Heart right ventricle (tissue), 16 donors: ENCODE data around the gene THSD7B. TPM values are rescaled to one million over a fixed set of nuclear protein-coding genes. Genes with fewer than 3 reads are reported as not detected.

Experiments
- ATAC-seq, 8 donors: fragments of 200-7000 bp; cut with Tn5 transposase; one replicate each; pipeline ENCODE4 v1.9.1; 2020; ENCODE audit warnings: mild to moderate bottlenecking in 8 of 8, moderate library complexity in 8 of 8, moderate number of reproducible peaks in 1 of 8
- DNase-seq, 2 donors: peaks; one replicate each; pipeline ENCODE4 v3.0.0-alpha.2; 2020
- H3K27ac ChIP-seq, 10 donors: fragments of 200-600 bp; sonication (generic) in 2 of 10; one replicate each; pipeline versions ENCODE4 v1.5.0 to v1.8.0; 2020 to 2022; ENCODE audit warnings: mild to moderate bottlenecking in 3 of 10
- H3K27me3 ChIP-seq, 7 donors: fragments of 200-600 bp; one replicate each; pipeline ENCODE4 v1.8.0; 2021 to 2022; ENCODE audit warnings: mild to moderate bottlenecking in 2 of 7
- H3K36me3 ChIP-seq, 9 donors: fragments of 200-600 bp; sonication (generic) in 1 of 9; one replicate each; pipeline versions ENCODE4 v1.5.0 to v1.8.0; 2020 to 2022; ENCODE audit warnings: mild to moderate bottlenecking in 2 of 9
- H3K4me1 ChIP-seq, 9 donors: fragments of 200-600 bp; sonication (generic) in 1 of 9; one replicate each; pipeline versions ENCODE4 v1.5.0 to v1.8.0; 2020 to 2022; ENCODE audit warnings: mild to moderate bottlenecking in 4 of 9
- H3K4me3 ChIP-seq, 10 donors: fragments of 200-600 bp; sonication (generic) in 2 of 10; one replicate each; pipeline versions ENCODE4 v1.5.0 to v1.8.0; 2020 to 2022; ENCODE audit warnings: mild to moderate bottlenecking in 7 of 10, moderate library complexity in 2 of 10
- H3K9me3 ChIP-seq, 11 donors: fragments of 200-600 bp in 10 of 11; sonication (generic) in 2 of 11; one replicate each; pipeline versions ENCODE4 v1.5.0 to v1.8.0; 2013 to 2022; ENCODE audit warnings: mild to moderate bottlenecking in 2 of 11, control low read depth in 1 of 11, moderate library complexity in 1 of 11
- WGBS, 2 donors: extraction: QIAGEN DNeasy Blood & Tissue Kit; methylation state at CpG; one replicate each; pipeline ENCODE4 v1.1.7; 2013; ENCODE audit warnings: inconsistent platforms in 1 of 2; 5-methylcytosine and 5-hydroxymethylcytosine counted together
- intact Hi-C, 10 donors: fragments of 100-400 bp; cut with DNase I; formaldehyde crosslinking; loops; one replicate each; pipeline versions ENCODE4 v1.11.1 to v1.14.2; 2022
- polyA plus RNA-seq, 2 donors: library from polyadenylated mRNA; stranded (reverse); fragments of 200-250 nt; gene quantifications; one replicate each; pipeline ENCODE4 v1.2.3, GENCODE V29; 2013
- total RNA-seq, 10 donors: library from RNA; stranded (reverse); fragmentation: NEBNext Ultra II Directional in 3 of 10; extraction: Animal tissue kit (Norgen Biotek cat#: 25700) in 3 of 10; gene quantifications; one replicate each; pipeline versions ENCODE4 v1.2.1 to v1.2.4, GENCODE V29; 2021 to 2023
- TF ChIP-seq, protein P1 (sequence below), 9 donors: fragments of 200-600 bp; sonication (generic) in 2 of 9; IDR thresholded peaks; one replicate each; pipeline versions ENCODE4 v1.5.0 to v1.8.0; 2021 to 2022; ENCODE audit warnings: antibody characterized with exemption in 9 of 9, mild to moderate bottlenecking in 5 of 9, moderate library complexity in 1 of 9
- donor health status: Arrhythmogenic right ventricular cardiomyopathy.
- donor health status: ischemic (EF 13 %, LVEDD 7.1; RV severe dilation, severe dysfunction).
- donor health status: healthy with polysubstance abuse.
- donor health status: DM: no; HTN: yes; CAD: no.
- donor health status: DM: no; HTN: no; CAD: no.
- donor health status: ischemic (EF 25% LVEDD 6.9; RV normal size, moderate dysfunction).
- donor health status: ischemic (EF 25% LVEDD 5.7; RV mildly dilated, moderate dysfunction).
- donor health status: healthy.
- donor health status: DM: yes; HTN: yes; CAD: no.
- donor health status: Ischemic cardiomyopathy.
- donor health status: ischemic (EF 35%, LVEDD 5.7; RV mildly dilated, moderate dysfunction).
- donor health status: nonischemic (EF 11% LVEDD 7.7; RV severe dilation, severe dysfunction).
- donor health status: DM: yes; HTN: yes; CAD: no.
- donor health status: PGD.
- donor health status: ischemic (EF 29% LVEDD 5.4; RV normal size, mild dysfunction).
- donor health status: nonischemic (EF 23%, LVEDD 6.1; RV moderate dilation, normal function).

THSD7B gene
- total and polyA plus RNA-seq, 12 donors, result 0.01 to 0.39 (median 0.18) TPM

DNA sequence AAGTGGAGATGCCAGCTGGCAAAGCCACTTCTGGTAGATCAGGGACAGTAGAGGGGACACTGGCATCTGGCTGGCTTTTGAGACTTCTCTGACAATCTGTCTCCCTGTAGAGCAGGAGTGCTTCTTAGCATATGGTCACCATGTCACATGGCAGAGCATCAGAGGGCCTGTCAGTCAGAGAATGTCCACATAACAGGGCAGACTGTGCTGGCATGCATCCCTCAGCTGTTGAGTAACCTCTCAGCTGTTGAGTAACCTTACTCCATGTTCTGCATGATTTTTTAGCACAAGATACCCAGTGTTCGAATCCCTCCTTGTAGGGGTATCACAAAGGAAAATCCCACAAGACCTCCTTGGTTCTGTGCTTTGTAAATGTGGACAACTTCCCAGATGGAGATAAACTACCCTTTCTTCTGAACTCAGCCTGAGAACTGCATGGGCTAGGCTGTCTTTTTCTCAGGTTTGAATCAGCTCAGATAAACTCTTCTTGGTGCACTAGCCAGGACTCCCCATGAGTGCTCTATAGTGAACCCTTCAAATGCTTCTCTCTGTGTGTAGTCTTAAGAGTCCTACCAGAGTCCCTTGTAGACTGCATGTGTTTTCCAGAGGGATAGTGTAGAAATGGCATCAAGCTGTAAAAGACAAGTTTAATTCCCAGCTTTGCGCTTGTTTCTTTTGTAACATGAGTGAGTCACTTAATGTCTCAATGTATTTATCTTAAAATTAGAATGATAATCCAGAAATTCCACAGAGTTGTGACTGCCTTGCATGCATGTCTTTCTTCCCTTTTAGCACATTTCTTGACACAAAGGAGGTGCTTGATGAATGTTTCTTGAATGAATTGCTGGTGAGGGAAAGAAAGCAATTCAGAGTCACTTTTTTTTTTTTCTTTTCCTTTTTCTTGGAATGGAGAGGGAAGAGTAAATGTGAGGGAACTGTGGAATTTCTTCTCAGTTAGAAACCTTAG, 756.6 kb downstream of the THSD7B start:
- no peak for DNase-seq
- WGBS, 2 donors, result 79 to 80% methylated on average over 2 of the region's 2 CpGs
- TF ChIP-seq, protein P1, sequence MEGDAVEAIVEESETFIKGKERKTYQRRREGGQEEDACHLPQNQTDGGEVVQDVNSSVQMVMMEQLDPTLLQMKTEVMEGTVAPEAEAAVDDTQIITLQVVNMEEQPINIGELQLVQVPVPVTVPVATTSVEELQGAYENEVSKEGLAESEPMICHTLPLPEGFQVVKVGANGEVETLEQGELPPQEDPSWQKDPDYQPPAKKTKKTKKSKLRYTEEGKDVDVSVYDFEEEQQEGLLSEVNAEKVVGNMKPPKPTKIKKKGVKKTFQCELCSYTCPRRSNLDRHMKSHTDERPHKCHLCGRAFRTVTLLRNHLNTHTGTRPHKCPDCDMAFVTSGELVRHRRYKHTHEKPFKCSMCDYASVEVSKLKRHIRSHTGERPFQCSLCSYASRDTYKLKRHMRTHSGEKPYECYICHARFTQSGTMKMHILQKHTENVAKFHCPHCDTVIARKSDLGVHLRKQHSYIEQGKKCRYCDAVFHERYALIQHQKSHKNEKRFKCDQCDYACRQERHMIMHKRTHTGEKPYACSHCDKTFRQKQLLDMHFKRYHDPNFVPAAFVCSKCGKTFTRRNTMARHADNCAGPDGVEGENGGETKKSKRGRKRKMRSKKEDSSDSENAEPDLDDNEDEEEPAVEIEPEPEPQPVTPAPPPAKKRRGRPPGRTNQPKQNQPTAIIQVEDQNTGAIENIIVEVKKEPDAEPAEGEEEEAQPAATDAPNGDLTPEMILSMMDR (IDR thresholded peaks at IDR 0.05), result no peak
- intact Hi-C loops, result no loop called here
- no peak overlapping the region for H3K4me3 ChIP-seq
- no peaks in the 10 kb centered on the region for H3K36me3 ChIP-seq
- H3K27me3 ChIP-seq, result no peaks in the 10 kb centered on the region
- no peak overlapping the region for H3K27ac ChIP-seq
- ATAC-seq, result no peak
- H3K9me3 ChIP-seq, result peaks cover 0 to 7% (median 0%) of the 10 kb centered on the region in 11 donors
- no peaks in the 10 kb centered on the region for H3K4me1 ChIP-seq

DNA sequence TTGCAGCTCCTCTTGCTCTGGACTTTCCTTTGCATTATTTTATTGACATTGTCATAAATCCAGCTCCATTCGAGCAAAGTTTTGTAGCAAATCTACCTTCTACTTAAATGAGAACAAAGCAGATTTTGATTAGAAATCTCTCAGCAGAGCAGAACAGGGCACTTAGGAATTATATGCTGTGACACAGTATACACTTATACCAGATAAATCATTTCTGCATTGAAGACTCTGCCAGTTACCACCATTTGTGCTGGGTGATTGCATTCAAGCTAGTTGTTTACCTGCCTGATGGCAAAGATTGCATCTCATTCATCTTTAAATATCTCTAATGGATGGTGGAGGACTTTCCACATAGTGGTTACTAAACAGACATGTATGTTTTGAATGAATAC, 757.3 kb downstream of the THSD7B start:
- no peaks in the 10 kb centered on the region for H3K27me3 ChIP-seq
- intact Hi-C loops, result no loop called here
- ATAC-seq (no peak), DNase-seq (no peak)
- H3K4me3 ChIP-seq, result no peak overlapping the region
- peaks cover 0 to 7% (median 0%) of the 10 kb centered on the region in 11 donors for H3K9me3 ChIP-seq
- H3K27ac ChIP-seq, result no peak overlapping the region
- H3K36me3 ChIP-seq, result no peaks in the 10 kb centered on the region
- WGBS, 2 donors, result 82% methylated on average over 1 of the region's 1 CpG
- TF ChIP-seq, protein P1 (IDR thresholded peaks at IDR 0.05), result no peak
- no peaks in the 10 kb centered on the region for H3K4me1 ChIP-seq

DNA sequence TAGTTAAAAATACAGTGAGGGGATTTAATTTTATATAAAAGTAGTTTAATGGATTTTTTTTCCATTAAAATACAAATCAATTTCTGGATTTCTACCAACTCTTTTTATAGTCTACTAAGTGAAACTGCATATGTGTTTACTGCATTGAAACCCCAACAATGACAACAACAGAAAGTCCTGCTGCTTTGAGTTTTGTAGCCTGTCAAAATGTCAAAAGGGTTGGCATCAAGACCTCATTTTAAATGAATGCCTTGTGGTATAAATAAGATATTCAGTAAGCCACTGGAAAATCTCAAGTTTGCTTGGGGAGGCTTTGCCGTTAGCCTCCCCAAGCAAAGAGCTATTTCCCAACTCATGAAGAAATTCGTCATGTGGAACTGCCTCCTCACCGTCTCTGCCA, 758.6 kb downstream of the THSD7B start:
- TF ChIP-seq, protein P1 (IDR thresholded peaks at IDR 0.05), result no peak
- Histone ChIP-seq H3K27me3 (no peaks in the 10 kb centered on the region), H3K9me3 (no peaks in the 10 kb centered on the region), H3K4me3 (no peak overlapping the region), H3K36me3 (no peaks in the 10 kb centered on the region), H3K27ac (no peak overlapping the region), H3K4me1 (no peaks in the 10 kb centered on the region)
- no peak for ATAC-seq
- intact Hi-C loops, result no loop called here
- DNase-seq, result no peak
- 49 to 69% methylated on average over 3 of the region's 3 CpGs for WGBS, 2 donors

DNA sequence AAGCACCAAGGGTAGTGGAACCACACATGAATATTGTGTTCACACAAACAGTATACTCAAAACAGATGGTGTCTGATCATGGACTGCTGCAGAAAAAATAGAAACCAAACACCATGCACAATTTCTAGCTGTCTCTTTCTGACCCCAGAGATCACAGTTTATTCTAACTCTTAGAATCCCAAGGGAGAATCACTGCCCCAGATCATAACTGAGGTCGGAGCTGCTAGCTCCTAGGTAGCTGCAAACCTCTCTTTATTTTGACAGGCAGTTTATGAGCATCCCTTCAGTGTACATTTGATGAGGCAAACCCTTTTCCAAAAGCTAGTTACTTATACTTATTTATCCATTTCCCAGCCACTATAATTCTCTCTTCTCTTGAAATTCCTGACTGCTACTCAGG, 759.8 kb downstream of the THSD7B start:
- TF ChIP-seq, protein P1 (IDR thresholded peaks at IDR 0.05), result no peak
- no peak for ATAC-seq
- Histone ChIP-seq H3K4me3 (no peak overlapping the region), H3K4me1 (no peaks in the 10 kb centered on the region), H3K36me3 (no peaks in the 10 kb centered on the region), H3K27me3 (no peaks in the 10 kb centered on the region), H3K9me3 (no peaks in the 10 kb centered on the region), H3K27ac (no peak overlapping the region)
- WGBS, 2 donors, result 39 to 54% methylated on average over 1 of the region's 1 CpG
- intact Hi-C loops, result no loop called here
- DNase-seq, result no peak
